PC-9 (cell line): ENCODE measurements around the gene GPR157. TPM values are rescaled to one million over a fixed set of nuclear protein-coding genes. Genes with fewer than 3 reads are reported as not detected.

Experiments
- BruUV-seq: library from RNA; stranded (reverse); fragments of 400-500 nt; replicated peaks from 2 replicates; lab custom pipeline; 2021; lab: Mats Ljungman, UMichigan
- CTCF ChIA-PET: fragments of 300-600 bp; sonication (Branson Sonifier 250); formaldehyde crosslinking; loops from one replicate; lab custom pipeline; 2022; ENCODE audit warnings: antibody characterized with exemption; lab: Charles Lee
- POLR2A ChIA-PET: fragments of 300-600 bp; sonication (Branson Sonifier 250); formaldehyde crosslinking; loops from one replicate; lab custom pipeline; 2022; ENCODE audit warnings: antibody characterized with exemption; ENCODE audit not compliant: unreplicated experiment; lab: Charles Lee
- DNase-seq, 2 experiments: peaks; one replicate each; pipeline versions ENCODE4 v3.0.0 to v3.0.0-alpha.2; 2015 to 2022; ENCODE audit warnings: mixed read lengths in 1 of 2
- H2AFZ ChIP-seq: fragments of 200-600 bp; sonication (generic); 2 replicates; pipeline ENCODE4 v1.8.1; 2017; ENCODE audit warnings: antibody characterized with exemption
- H3F3A ChIP-seq: fragments of 200-600 bp; sonication (generic); 2 replicates; pipeline ENCODE4 v1.8.1; 2017; ENCODE audit warnings: antibody characterized with exemption, mild to moderate bottlenecking, low read depth; ENCODE audit not compliant: insufficient read depth
- H3K27ac ChIP-seq: fragments of 200-600 bp; sonication (generic); 2 replicates; pipeline ENCODE4 v1.6.1; 2016; ENCODE audit warnings: mixed run types
- H3K27me3 ChIP-seq: fragments of 200-600 bp; sonication (generic); 2 replicates; pipeline ENCODE4 v1.6.1; 2016; ENCODE audit warnings: low read depth, mixed run types; ENCODE audit not compliant: insufficient read depth
- H3K36me3 ChIP-seq: fragments of 200-600 bp; sonication (generic); 2 replicates; pipeline ENCODE4 v1.6.1; 2016; ENCODE audit warnings: low read depth, mixed run types
- H3K4me1 ChIP-seq: fragments of 200-600 bp; sonication (generic); replicated peaks from 2 replicates; pipeline ENCODE4 v1.6.1; 2016; ENCODE audit warnings: mixed run types; ENCODE audit not compliant: insufficient read depth
- H3K4me2 ChIP-seq: fragments of 200-600 bp; sonication (generic); 2 replicates; pipeline ENCODE4 v1.6.1; 2017; ENCODE audit warnings: mixed run types
- H3K4me3 ChIP-seq: fragments of 200-600 bp; sonication (generic); 2 replicates; pipeline ENCODE4 v1.6.1; 2016; ENCODE audit warnings: mixed run types
- H3K79me2 ChIP-seq: fragments of 200-600 bp; sonication (generic); 2 replicates; pipeline ENCODE4 v1.6.1; 2017; ENCODE audit warnings: low read depth, mixed run types
- H3K9me2 ChIP-seq: fragments of 200-600 bp; sonication (generic); 2 replicates; pipeline ENCODE4 v1.8.1; 2017; ENCODE audit warnings: mild to moderate bottlenecking; ENCODE audit not compliant: insufficient read depth
- H3K9me3 ChIP-seq: fragments of 200-600 bp; sonication (generic); 2 replicates; pipeline ENCODE4 v1.8.1; 2016; ENCODE audit warnings: low read depth; ENCODE audit not compliant: insufficient read depth
- H4K20me1 ChIP-seq: fragments of 200-600 bp; sonication (generic); 2 replicates; pipeline ENCODE4 v1.8.1; 2017; ENCODE audit not compliant: insufficient read depth
- CTCF ChIP-seq: fragments of 200-600 bp; sonication (generic); conservative IDR thresholded peaks from 2 replicates; pipeline ENCODE4 v1.6.1; 2017; ENCODE audit warnings: mixed run types, antibody characterized with exemption, mild to moderate bottlenecking, moderate library complexity
- EZH2 ChIP-seq: fragments of 200-600 bp; sonication (generic); IDR thresholded peaks from 2 replicates; pipeline ENCODE4 v1.8.0; 2017; ENCODE audit warnings: antibody characterized with exemption, low read depth
- intact Hi-C: fragments of 100-400 bp; cut with micrococcal nuclease; formaldehyde crosslinking; loops from one replicate; pipeline ENCODE4 v1.10.0; 2022; ENCODE audit not compliant: unreplicated experiment
- total RNA-seq: library from RNA; stranded (reverse); gene quantifications from 2 replicates; pipeline ENCODE4 v1.2.3, GENCODE V29; 2021

The GPR157 gene
- total RNA-seq, 1 experiment from 2014 or later, result 9.0 TPM

DNA sequence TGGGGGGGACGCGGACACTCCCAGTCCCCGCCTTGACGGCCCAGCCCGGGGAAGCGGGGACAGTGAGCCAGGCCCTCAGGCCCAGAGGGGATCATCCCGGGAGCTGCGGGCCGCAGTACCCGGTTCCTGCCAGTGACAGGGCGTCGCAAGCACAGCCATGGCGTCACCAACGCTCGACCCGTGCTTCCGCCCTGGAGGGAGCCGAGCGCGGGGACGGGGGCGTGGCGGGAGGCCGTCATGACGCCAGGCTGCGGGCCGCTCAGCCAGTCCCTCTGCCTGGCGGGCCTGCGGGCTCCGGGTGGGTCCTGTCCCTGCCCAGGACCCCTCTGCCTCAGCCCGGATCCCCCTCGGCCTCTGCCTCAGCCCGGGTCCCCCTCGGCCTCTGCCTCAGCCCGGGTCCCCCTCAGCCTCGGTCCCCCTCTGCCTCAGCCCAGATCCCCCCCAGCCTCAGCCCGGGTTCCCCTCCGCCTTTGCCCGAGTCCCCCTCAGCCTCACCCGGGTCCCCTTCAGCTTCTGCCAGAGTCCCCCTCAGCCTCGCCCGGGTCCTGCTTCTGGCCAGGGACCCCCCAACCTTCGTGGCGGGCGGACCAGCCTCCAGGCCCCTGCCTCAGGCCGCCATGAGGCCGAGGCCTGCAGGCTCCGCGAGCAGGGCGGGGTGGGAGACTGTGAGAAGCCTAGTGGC, 57.2 kb downstream of the GPR157 start:
- Histone ChIP-seq H4K20me1 (no peaks in the 10 kb centered on the region), H3F3A (peaks cover 5% of the 10 kb centered on the region; the same call in 1 of the 2 replicates), H3K4me1 (no peaks in the 10 kb centered on the region), H3K4me3 (no peak overlapping the region), H3K36me3 (no peaks in the 10 kb centered on the region), H3K9me2 (no peaks in the 10 kb centered on the region), H3K79me2 (no peaks in the 10 kb centered on the region), H3K4me2 (no peak overlapping the region), H3K27ac (no peak overlapping the region), H3K27me3 (no peaks in the 10 kb centered on the region), H3K9me3 (no peaks in the 10 kb centered on the region), H2AFZ (no peak overlapping the region)
- intact Hi-C loops, result no loop called here
- CTCF ChIA-PET, result no interaction called here
- POLR2A ChIA-PET, result no interaction called here
- no peak for DNase-seq
- BruUV-seq, result no TSS peak
- TF ChIP-seq CTCF, result no peak
- TF ChIP-seq EZH2, result no peak

DNA sequence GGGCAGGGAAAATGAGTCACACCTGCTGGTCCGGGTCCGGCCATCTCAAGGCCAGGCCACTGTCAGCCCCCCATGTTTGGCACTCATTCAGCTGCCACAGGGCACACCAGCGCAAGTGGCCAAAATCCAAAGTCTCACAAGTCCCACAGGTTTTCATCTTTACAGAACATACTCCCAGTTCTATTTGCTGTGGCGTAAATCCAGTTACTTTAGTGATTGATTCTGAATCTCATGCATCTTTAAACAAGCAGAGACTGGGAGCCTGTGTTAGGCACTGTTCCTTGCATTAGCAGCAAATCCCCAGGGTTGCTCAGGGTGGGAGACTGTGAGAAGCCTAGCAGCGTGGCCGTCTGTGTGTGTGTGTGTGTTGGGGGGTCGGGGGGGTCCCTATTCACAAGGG, 58.4 kb downstream of the GPR157 start:
- Histone ChIP-seq H3F3A (peaks cover 5% of the 10 kb centered on the region; the same call in 1 of the 2 replicates), H2AFZ (no peak overlapping the region), H3K4me3 (no peak overlapping the region), H3K4me2 (no peak overlapping the region), H3K4me1 (no peaks in the 10 kb centered on the region), H3K79me2 (no peaks in the 10 kb centered on the region), H4K20me1 (no peaks in the 10 kb centered on the region), H3K27ac (no peak overlapping the region), H3K9me2 (no peaks in the 10 kb centered on the region), H3K36me3 (no peaks in the 10 kb centered on the region), H3K27me3 (no peaks in the 10 kb centered on the region), H3K9me3 (no peaks in the 10 kb centered on the region)
- CTCF ChIA-PET, result no interaction called here
- no peak for DNase-seq
- no TSS peak for BruUV-seq
- POLR2A ChIA-PET, result no interaction called here
- TF ChIP-seq EZH2 (no peak), CTCF (no peak)
- intact Hi-C loops, result no loop called here

DNA sequence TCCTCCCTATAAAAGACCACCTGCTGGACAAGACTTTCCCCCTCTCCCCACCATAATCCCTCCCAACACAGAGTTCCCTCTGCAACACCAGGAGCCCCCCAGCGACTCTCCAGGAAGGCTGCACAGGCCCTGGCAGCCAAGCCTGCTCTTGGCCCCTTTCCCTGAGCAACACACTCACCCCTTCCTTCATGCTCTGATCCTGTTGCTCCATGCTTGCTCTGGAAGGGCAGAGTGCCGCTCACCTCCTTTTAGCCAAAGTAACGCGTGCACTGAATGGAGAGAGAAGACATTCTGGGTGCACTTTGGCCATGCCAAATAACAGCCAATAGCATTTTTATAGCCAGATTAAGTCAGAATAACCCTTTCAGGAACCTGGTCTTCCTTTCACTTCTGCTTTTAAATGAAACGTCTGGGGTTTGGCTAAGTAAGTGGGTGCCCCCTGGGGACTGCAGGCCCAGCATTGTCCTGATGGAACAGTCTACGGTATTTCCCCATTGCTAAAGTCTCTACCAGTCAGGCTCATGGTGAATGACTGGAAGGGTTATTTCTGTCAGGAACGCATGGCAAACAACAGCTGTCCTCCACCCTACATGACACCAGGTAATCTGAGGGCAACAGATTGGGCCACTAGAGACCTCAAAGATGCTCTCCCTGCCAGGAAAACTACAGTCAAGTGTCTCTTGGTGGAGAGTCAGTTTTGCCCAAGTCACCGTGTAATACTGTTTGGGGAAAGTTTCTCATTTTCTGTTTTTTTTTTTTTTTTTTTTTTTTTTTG, 59.4 kb downstream of the GPR157 start, which contains the start of gene SLC2A5:
Gene SLC2A5 (minus strand): TSS at position 310 of the 775 bp plus-strand sequence. CDS start 99 bp downstream, at position 211.
- Histone ChIP-seq H3K36me3 (no peaks in the 10 kb centered on the region), H3K4me3 (no peak within 1 kb of the TSS), H3K9me3 (no peaks in the 10 kb centered on the region), H4K20me1 (no peaks in the 10 kb centered on the region), H3K9me2 (no peaks in the 10 kb centered on the region), H3K79me2 (no peaks in the 10 kb centered on the region), H3F3A (no peaks in the 10 kb centered on the region), H3K27me3 (no peaks in the 10 kb centered on the region), H2AFZ (no peak within 1 kb of the TSS), H3K4me1 (no peaks in the 10 kb centered on the region), H3K4me2 (no peak within 1 kb of the TSS), H3K27ac (no peak within 1 kb of the TSS)
- no TSS peak for BruUV-seq
- ChIA-PET POLR2A (no interaction called here), CTCF (no interaction called here)
- intact Hi-C loops, result no loop called here
- no peak for DNase-seq
- TF ChIP-seq CTCF (no peak), EZH2 (no peak)
